ENCODE measurements around the gene TH. TPM values are rescaled to one million over a fixed set of nuclear protein-coding genes. Genes with fewer than 3 reads are reported as not detected.

TH gene
- total RNA-seq, 4 donors from 2014 or later = 1.3 TPM; not detected in 3

DNA sequence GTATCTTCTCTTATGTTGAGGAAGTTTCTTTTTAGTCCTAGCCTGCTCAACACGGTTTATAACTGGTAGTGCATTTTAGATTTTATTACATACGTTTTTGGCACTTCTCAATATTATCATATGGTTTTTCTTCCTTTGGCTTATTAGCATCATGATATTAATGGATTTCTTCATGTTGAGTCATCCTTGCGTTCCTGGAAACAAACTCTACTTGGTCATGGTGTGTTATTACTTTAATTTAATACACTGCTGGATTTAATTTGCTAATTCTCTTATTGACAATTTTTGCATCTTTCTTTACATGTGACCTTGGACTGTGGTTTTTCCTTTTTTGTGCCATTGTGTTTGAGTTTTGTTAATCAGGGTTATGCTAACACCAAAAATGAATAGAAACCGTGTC lies 52.9 kb downstream of the TH start:
- H3K36me3 ChIP-seq = no peaks in the 10 kb centered on the region
- H3K27me3 ChIP-seq = peaks cover 0 to 55% (median 4%) of the 10 kb centered on the region in 4 donors
- H3K27ac ChIP-seq (replicated peaks in 1 of 4) = no peak overlapping the region
- TF ChIP-seq POLR2AphosphoS5 (IDR thresholded peaks at IDR 0.05) (no peak), EP300 (IDR thresholded peaks at IDR 0.05) (no peak), POLR2A (IDR thresholded peaks at IDR 0.05; ENCODE audit: low read depth) (no peak)
- TF ChIP-seq, protein P1, sequence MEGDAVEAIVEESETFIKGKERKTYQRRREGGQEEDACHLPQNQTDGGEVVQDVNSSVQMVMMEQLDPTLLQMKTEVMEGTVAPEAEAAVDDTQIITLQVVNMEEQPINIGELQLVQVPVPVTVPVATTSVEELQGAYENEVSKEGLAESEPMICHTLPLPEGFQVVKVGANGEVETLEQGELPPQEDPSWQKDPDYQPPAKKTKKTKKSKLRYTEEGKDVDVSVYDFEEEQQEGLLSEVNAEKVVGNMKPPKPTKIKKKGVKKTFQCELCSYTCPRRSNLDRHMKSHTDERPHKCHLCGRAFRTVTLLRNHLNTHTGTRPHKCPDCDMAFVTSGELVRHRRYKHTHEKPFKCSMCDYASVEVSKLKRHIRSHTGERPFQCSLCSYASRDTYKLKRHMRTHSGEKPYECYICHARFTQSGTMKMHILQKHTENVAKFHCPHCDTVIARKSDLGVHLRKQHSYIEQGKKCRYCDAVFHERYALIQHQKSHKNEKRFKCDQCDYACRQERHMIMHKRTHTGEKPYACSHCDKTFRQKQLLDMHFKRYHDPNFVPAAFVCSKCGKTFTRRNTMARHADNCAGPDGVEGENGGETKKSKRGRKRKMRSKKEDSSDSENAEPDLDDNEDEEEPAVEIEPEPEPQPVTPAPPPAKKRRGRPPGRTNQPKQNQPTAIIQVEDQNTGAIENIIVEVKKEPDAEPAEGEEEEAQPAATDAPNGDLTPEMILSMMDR (IDR thresholded peaks at IDR 0.05) = no peak
- WGBS = 80% methylated on average over 4 of the region's 4 CpGs
- DNase-seq (ENCODE audit: extremely low spot score) = no peak
- H3K9me3 ChIP-seq = peaks cover 0 to 21% (median 13%) of the 10 kb centered on the region in 4 donors
- H3K4me1 ChIP-seq = no peaks in the 10 kb centered on the region
- intact Hi-C loops (cut with DNase I) = no loop called here
- H3K4me3 ChIP-seq = no peak overlapping the region

DNA sequence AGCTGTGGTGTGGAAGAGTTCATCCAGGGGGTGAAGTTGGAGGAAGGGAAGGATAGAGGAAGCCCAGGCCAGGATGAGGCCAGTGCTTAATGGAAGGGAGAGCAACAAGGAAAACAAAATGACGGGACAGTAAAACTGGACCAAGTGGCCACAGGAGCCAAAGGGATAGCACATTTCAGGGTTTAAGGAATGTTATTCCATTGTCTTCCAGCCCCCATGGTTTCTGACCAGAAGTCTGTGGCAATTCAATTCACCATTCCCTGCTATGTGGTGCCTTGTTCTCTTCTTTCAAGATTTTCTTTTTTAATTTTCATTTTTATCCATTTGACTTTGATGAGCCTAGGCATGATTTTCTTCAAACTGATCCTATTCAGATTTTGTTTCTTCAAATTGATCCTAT lies 54.9 kb downstream of the TH start:
- H3K27ac ChIP-seq (replicated peaks in 1 of 4) = no peak overlapping the region
- no peaks in the 10 kb centered on the region for H3K4me1 ChIP-seq
- no peak overlapping the region for H3K4me3 ChIP-seq
- no peak for DNase-seq (ENCODE audit: extremely low spot score)
- no peaks in the 10 kb centered on the region for H3K36me3 ChIP-seq
- H3K27me3 ChIP-seq = peaks cover 0 to 35% (median 0%) of the 10 kb centered on the region in 4 donors
- TF ChIP-seq POLR2AphosphoS5 (IDR thresholded peaks at IDR 0.05) = no peak
- TF ChIP-seq POLR2A (IDR thresholded peaks at IDR 0.05; ENCODE audit: low read depth) = no peak
- no peak for TF ChIP-seq EP300 (IDR thresholded peaks at IDR 0.05)
- TF ChIP-seq, protein P1 (IDR thresholded peaks at IDR 0.05) = no peak
- intact Hi-C loops (cut with DNase I) = no loop called here
- peaks cover 0 to 21% (median 13%) of the 10 kb centered on the region in 4 donors for H3K9me3 ChIP-seq
- 85% methylated on average over 1 of the region's 1 CpG for WGBS

DNA sequence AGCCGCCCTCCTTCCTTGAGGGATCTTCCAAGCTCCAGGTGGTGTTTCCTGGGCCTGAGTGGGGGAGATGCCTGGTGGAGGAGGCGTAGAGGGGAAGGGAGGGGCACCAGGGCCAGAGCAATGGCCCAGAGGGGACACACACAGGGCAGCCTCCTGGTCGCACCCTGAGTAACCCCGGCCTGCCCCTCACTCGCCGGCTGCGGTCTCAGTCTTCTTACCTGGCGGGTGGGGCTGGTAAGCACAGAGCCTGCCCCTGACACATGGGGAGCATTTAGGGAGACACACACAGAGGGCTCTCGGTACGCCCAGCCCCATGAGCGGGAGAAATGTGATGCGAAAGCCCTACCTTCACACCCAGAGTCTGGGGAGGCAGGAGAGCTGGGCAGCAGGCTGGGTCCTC lies 56.3 kb downstream of the TH start:
- Histone ChIP-seq H3K36me3 (no peaks in the 10 kb centered on the region), H3K27me3 (peaks cover 0 to 21% (median 0%) of the 10 kb centered on the region in 4 donors), H3K27ac (replicated peaks in 1 of 4) (no peak overlapping the region), H3K9me3 (peaks cover 0 to 21% (median 13%) of the 10 kb centered on the region in 4 donors), H3K4me1 (no peaks in the 10 kb centered on the region), H3K4me3 (no peak overlapping the region)
- TF ChIP-seq POLR2AphosphoS5 (IDR thresholded peaks at IDR 0.05) (no peak), POLR2A (IDR thresholded peaks at IDR 0.05; ENCODE audit: low read depth) (no peak), EP300 (IDR thresholded peaks at IDR 0.05) (no peak)
- TF ChIP-seq, protein P1 (IDR thresholded peaks at IDR 0.05) = no peak
- WGBS = 92% methylated on average over 7 of the region's 12 CpGs
- DNase-seq (ENCODE audit: extremely low spot score) = no peak
- intact Hi-C loops (cut with DNase I) = no loop called here

DNA sequence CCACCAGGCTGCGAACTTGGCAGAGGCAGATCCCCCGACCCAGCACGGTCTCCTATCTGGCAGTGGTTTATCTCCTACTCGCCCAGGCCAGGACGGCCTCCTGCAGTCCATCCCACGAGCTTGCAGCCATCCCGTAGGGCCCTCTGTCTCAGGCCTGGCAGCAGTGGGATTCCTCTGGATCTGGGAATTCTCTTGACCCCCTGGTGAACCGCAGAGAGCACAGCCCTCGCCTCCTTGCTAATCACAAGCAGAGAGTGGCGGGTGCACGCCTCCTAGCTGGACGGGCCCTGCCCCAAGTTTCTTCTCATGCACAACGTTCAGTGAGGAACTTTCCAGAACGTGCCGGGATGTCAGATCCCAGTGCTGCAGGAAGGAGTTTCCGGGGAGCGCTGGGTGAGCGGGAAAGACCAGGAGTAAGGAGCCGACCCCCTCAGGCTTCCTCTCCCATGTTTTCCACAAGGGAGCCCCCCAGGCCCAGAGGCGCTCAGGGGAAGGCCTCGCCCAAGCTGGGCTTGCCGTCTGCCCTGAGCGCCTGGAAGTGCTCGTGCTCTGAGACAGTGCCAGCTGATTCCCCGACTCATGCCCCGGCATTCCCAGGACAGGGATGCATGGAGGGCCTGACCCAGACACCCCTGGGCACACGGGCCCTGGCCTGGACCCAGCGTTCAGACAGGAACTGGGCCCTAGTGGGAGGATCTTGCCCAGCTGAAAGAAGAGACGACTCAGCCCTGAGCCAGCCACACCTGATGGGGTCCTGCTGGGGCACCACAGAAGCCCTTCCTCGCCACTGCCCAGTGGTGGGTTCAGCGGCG lies 57.0 kb downstream of the TH start:
- no peak overlapping the region for H3K27ac ChIP-seq (replicated peaks in 1 of 4)
- H3K4me3 ChIP-seq = no peak overlapping the region
- intact Hi-C loops (cut with DNase I) = no loop called here
- H3K4me1 ChIP-seq = peaks cover 0 to 3% (median 1%) of the 10 kb centered on the region in 4 donors
- no peaks in the 10 kb centered on the region for H3K36me3 ChIP-seq
- H3K27me3 ChIP-seq = peaks cover 0 to 19% (median 0%) of the 10 kb centered on the region in 4 donors
- 86% methylated on average over 19 of the region's 32 CpGs for WGBS
- DNase-seq (ENCODE audit: extremely low spot score) = no peak
- peaks cover 0 to 21% (median 13%) of the 10 kb centered on the region in 4 donors for H3K9me3 ChIP-seq
- TF ChIP-seq EP300 (IDR thresholded peaks at IDR 0.05) (no peak), POLR2AphosphoS5 (IDR thresholded peaks at IDR 0.05) (no peak), POLR2A (IDR thresholded peaks at IDR 0.05; ENCODE audit: low read depth) (no peak)
- TF ChIP-seq, protein P1 (IDR thresholded peaks at IDR 0.05) = no peak

Small RNAs within 50 kb of the gene (small RNA-seq; reads per million reads assigned to genes)
- gene MIR4686 = 0 reads per million in 3 donors
- 0 to 0.42 (median 0.19) reads per million in 3 donors for gene MIR483

Other genes with a start within 250 kb of the TH start
- gene MRPL23, start 224.5 kb downstream of the TH start, total RNA-seq = 100 to 1,000 TPM in 1 of 4 donors, 10 to 100 TPM in 3; 82.0 to 153 (median 92.4) TPM
- gene H19, start 174.0 kb downstream of the TH start, total RNA-seq = 100 to 1,000 TPM; 372 to 753 (median 391) TPM
- gene IGF2, start 32.4 kb downstream of the TH start, total RNA-seq = 10 to 100 TPM; 25.5 to 59.6 (median 33.0) TPM
- gene INS, start 10.6 kb downstream of the TH start, total RNA-seq = not detected
- gene ASCL2, start 98.8 kb upstream of the TH start, total RNA-seq = under 1 TPM in 3 of 4 donors, not detected in 1; 0.32 to 0.83 (median 0.42) TPM
- 1 to 10 TPM in 1 of 4 donors, under 1 TPM in 2, not detected in 1; 0.29 to 1.2 (median 0.83) TPM for gene C11orf21, start 130.1 kb upstream of the TH start, total RNA-seq
- gene TSPAN32, start 130.2 kb upstream of the TH start, total RNA-seq = 1 to 10 TPM in 2 of 4 donors, under 1 TPM in 1, not detected in 1; 0.52 to 3.5 (median 1.2) TPM
- gene CD81, start 205.5 kb upstream of the TH start, total RNA-seq = 100 to 1,000 TPM; 498 to 652 (median 582) TPM
- 10 to 100 TPM; 46.9 to 76.9 (median 70.6) TPM for gene TSSC4, start 228.9 kb upstream of the TH start, total RNA-seq